Liver (tissue), 3 donors: Measurements from ENCODE around the gene STRBP.

Experiments used
- FOXA1 ChIP-seq: IDR thresholded peaks from 2 replicates; pipeline ENCODE4 v1.6.1; 2016; ENCODE audit warnings: antibody characterized with exemption
- JUND ChIP-seq, 2 donors: IDR thresholded peaks; 2 replicates each; pipeline ENCODE4 v1.6.1; 2016; ENCODE audit warnings: antibody characterized with exemption in 2 of 2
- NR2F2 ChIP-seq: IDR thresholded peaks from 2 replicates; pipeline ENCODE4 v1.6.1; 2016; ENCODE audit warnings: antibody characterized with exemption
- RAD21 ChIP-seq, 2 donors: IDR thresholded peaks; 2 replicates each; pipeline ENCODE4 v1.6.1; 2016; ENCODE audit warnings: antibody characterized with exemption in 2 of 2, mild to moderate bottlenecking in 2 of 2
- RXRA ChIP-seq, 2 donors: IDR thresholded peaks; 2 replicates each; pipeline ENCODE4 v1.6.1; 2017 to 2018; ENCODE audit warnings: antibody characterized with exemption in 2 of 2, mild to moderate bottlenecking in 1 of 2
- SP1 ChIP-seq: IDR thresholded peaks from 2 replicates; pipeline ENCODE4 v1.6.1; 2018; ENCODE audit warnings: antibody characterized with exemption, mild to moderate bottlenecking
- TAF1 ChIP-seq: conservative IDR thresholded peaks from 2 replicates; pipeline ENCODE4 v1.6.1; 2016; ENCODE audit warnings: antibody characterized with exemption, mild to moderate bottlenecking
- TF ChIP-seq, protein P1 (sequence below): fragments of 150-350 bp; IDR thresholded peaks from 2 replicates; pipeline ENCODE4 v1.5.1; 2017; ENCODE audit warnings: improper control_type of control experiment, low read depth, low read length; ENCODE audit not compliant: missing input control
- donor health status: healthy.
- donor health status: healthy.

DNA sequence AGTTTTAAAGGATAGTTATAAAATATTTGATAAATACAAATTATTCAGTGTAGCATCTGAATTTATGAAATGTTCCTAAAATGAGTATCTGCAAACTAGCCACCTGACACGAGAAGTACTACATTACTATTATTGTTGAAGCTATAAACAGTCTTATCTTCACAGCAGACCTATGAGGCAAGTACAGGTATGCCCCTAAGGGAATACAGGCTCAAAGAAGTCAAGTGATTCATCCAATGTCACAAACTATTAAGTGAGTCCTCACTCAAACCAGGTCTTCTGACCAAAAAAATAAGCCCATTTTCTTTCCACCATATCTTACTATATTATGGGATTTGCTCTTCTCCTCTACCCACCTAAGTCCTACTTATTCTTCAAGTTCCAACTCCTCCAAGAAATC, 28.7 kb downstream of the STRBP start:
- TF ChIP-seq, protein P1, sequence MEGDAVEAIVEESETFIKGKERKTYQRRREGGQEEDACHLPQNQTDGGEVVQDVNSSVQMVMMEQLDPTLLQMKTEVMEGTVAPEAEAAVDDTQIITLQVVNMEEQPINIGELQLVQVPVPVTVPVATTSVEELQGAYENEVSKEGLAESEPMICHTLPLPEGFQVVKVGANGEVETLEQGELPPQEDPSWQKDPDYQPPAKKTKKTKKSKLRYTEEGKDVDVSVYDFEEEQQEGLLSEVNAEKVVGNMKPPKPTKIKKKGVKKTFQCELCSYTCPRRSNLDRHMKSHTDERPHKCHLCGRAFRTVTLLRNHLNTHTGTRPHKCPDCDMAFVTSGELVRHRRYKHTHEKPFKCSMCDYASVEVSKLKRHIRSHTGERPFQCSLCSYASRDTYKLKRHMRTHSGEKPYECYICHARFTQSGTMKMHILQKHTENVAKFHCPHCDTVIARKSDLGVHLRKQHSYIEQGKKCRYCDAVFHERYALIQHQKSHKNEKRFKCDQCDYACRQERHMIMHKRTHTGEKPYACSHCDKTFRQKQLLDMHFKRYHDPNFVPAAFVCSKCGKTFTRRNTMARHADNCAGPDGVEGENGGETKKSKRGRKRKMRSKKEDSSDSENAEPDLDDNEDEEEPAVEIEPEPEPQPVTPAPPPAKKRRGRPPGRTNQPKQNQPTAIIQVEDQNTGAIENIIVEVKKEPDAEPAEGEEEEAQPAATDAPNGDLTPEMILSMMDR = no peak
- no peak for TF ChIP-seq FOXA1
- TF ChIP-seq RXRA (IDR thresholded peaks at IDR 0.05) = no peak
- TF ChIP-seq TAF1 = no peak
- no peak for TF ChIP-seq NR2F2
- TF ChIP-seq SP1 = no peak
- TF ChIP-seq JUND (IDR thresholded peaks at IDR 0.05) = no peak
- TF ChIP-seq RAD21 (IDR thresholded peaks at IDR 0.05) = no peak
